Stimulated activated CD8-positive, alpha-beta memory T cell treated with anti-CD3 and anti-CD28 coated beads, Interleukin-15, amount 100 ng/mL, for 1 hour (primary cell): Measurements from ENCODE around the gene TECPR1.

Source experiments
- DNase-seq: peaks from one replicate; pipeline ENCODE4 v3.0.0-alpha.2; 2020; ENCODE audit warnings: low read depth

Gene TECPR1

GRCh38 chr7:98249106-98249505 lies 2.9 kb downstream of the TECPR1 start:
- no peak for DNase-seq

- DNase-seq, result no peak
Measured at GRCh38 chr7:98248156-98248555, 3.9 kb downstream of the TECPR1 start.

- no peak for DNase-seq
Measured at GRCh38 chr7:98244871-98245270, 7.2 kb downstream of the TECPR1 start.

- DNase-seq, result no peak
Measured at GRCh38 chr7:98242934-98243333, 9.1 kb downstream of the TECPR1 start.

GRCh38 chr7:98242342-98242741 lies 9.7 kb downstream of the TECPR1 start:
- DNase-seq, result no peak

- no peak for DNase-seq
Measured at GRCh38 chr7:98241674-98242241, 10.3 kb downstream of the TECPR1 start.

- no peak for DNase-seq
Measured at GRCh38 chr7:98240961-98241673, 10.9 kb downstream of the TECPR1 start.

GRCh38 chr7:98238976-98239375 lies 13.1 kb downstream of the TECPR1 start:
- DNase-seq, result no peak

GRCh38 chr7:98238076-98238475 lies 14.0 kb downstream of the TECPR1 start:
- no peak for DNase-seq

- DNase-seq, result no peak
Measured at GRCh38 chr7:98236355-98237185, 15.5 kb downstream of the TECPR1 start.

- DNase-seq, result no peak
Measured at GRCh38 chr7:98235901-98236300, 16.1 kb downstream of the TECPR1 start.

GRCh38 chr7:98234429-98235147 lies 17.4 kb downstream of the TECPR1 start:
- DNase-seq, result no peak

- DNase-seq, result no peak
Measured at GRCh38 chr7:98233219-98234070, 18.6 kb downstream of the TECPR1 start.

- DNase-seq, result no peak
Measured at GRCh38 chr7:98232799-98233198, 19.2 kb downstream of the TECPR1 start.

GRCh38 chr7:98232263-98232585 lies 19.8 kb downstream of the TECPR1 start:
- DNase-seq, result no peak

GRCh38 chr7:98231493-98232262 lies 20.4 kb downstream of the TECPR1 start:
- no peak for DNase-seq

GRCh38 chr7:98230746-98231471 lies 21.1 kb downstream of the TECPR1 start:
- no peak for DNase-seq

- DNase-seq, result no peak
Measured at GRCh38 chr7:98229991-98230745, 21.9 kb downstream of the TECPR1 start.

GRCh38 chr7:98229441-98229840 lies 22.6 kb downstream of the TECPR1 start:
- DNase-seq, result no peak
